IMR-90 (cell line): ENCODE data around the gene KRTAP10-10.
"Not testable (repeated sequence)": the region's sequence is repeated elsewhere in the genome, so short reads cannot be mapped to it uniquely, and the experiment has no call there.

ENCODE experiments used
- CEBPB ChIP-seq: IDR thresholded peaks from 2 replicates; pipeline ENCODE4 v1.6.1; 2012; ENCODE audit warnings: low read depth, low read length, improper control_type of control experiment
- ELK1 ChIP-seq: fragments of 150-350 bp; IDR thresholded peaks from 2 replicates; pipeline ENCODE4 v1.6.1; 2016; ENCODE audit warnings: low read depth, mild to moderate bottlenecking, low read length, moderate library complexity, borderline replicate concordance
- MAFK ChIP-seq: IDR thresholded peaks from 2 replicates; pipeline ENCODE4 v1.6.1; 2012; ENCODE audit warnings: low read depth, low read length, improper control_type of control experiment
- MAZ ChIP-seq: IDR thresholded peaks from 2 replicates; pipeline ENCODE4 v1.6.1; 2012; ENCODE audit warnings: low read depth, mild to moderate bottlenecking, low read length, improper control_type of control experiment, moderate library complexity, borderline replicate concordance
- POLR2A ChIP-seq: IDR thresholded peaks from 2 replicates; pipeline ENCODE4 v1.6.1; 2012; ENCODE audit warnings: mild to moderate bottlenecking, low read depth, low read length
- RAD21 ChIP-seq: IDR thresholded peaks from 2 replicates; pipeline ENCODE4 v1.6.1; 2012; ENCODE audit warnings: low read length, improper control_type of control experiment
- RFX5 ChIP-seq: IDR thresholded peaks from 2 replicates; pipeline ENCODE4 v1.8.0; 2012; ENCODE audit warnings: low read depth, mild to moderate bottlenecking, low read length, moderate library complexity
- SMC3 ChIP-seq: fragments of 150-350 bp; IDR thresholded peaks from 2 replicates; pipeline ENCODE4 v1.6.1; 2016; ENCODE audit warnings: low read depth, mild to moderate bottlenecking, antibody characterized with exemption, low read length, moderate library complexity
- USF2 ChIP-seq: fragments of 150-350 bp; IDR thresholded peaks from 2 replicates; pipeline ENCODE4 v1.6.1; 2017; ENCODE audit warnings: mild to moderate bottlenecking, antibody characterized with exemption, low read length, low read depth
- TF ChIP-seq, protein P1 (sequence below): conservative IDR thresholded peaks from 2 replicates; pipeline ENCODE4 v1.5.1; 2012; ENCODE audit warnings: mild to moderate bottlenecking, low read depth, low read length, improper control_type of control experiment

DNA sequence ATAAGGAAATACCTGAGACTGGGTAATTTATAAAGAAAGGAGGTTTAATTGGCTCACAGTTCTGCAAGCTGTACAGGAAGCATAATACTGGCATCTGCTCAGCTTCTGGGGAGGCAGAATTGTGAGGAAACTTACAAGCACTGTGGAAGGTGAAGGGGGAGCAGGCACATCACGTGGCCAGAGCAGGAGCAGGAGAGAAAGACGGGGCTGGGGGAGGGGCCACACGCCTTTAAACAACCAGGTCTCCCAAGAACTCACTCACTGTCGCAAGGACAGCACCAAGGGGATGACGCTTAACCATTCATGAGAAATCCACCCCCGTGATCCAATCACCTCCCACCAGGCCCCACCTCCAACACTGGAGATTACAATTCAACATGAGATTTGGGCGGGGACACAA is 24.4 kb downstream of the KRTAP10-10 start:
- TF ChIP-seq, protein P1, sequence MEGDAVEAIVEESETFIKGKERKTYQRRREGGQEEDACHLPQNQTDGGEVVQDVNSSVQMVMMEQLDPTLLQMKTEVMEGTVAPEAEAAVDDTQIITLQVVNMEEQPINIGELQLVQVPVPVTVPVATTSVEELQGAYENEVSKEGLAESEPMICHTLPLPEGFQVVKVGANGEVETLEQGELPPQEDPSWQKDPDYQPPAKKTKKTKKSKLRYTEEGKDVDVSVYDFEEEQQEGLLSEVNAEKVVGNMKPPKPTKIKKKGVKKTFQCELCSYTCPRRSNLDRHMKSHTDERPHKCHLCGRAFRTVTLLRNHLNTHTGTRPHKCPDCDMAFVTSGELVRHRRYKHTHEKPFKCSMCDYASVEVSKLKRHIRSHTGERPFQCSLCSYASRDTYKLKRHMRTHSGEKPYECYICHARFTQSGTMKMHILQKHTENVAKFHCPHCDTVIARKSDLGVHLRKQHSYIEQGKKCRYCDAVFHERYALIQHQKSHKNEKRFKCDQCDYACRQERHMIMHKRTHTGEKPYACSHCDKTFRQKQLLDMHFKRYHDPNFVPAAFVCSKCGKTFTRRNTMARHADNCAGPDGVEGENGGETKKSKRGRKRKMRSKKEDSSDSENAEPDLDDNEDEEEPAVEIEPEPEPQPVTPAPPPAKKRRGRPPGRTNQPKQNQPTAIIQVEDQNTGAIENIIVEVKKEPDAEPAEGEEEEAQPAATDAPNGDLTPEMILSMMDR = not testable (repeated sequence)
- not testable (repeated sequence) for TF ChIP-seq MAFK, RAD21, SMC3, POLR2A, CEBPB, ELK1, USF2, MAZ, RFX5
